Left lung (tissue), 10 donors: ENCODE measurements around the gene GDPD5. TPM values are rescaled to one million over a fixed set of nuclear protein-coding genes. Genes with fewer than 3 reads are reported as not detected.

Source experiments
- ATAC-seq: fragments of 200-7000 bp; cut with Tn5 transposase; one replicate; pipeline ENCODE4 v1.9.1; 2020; ENCODE audit warnings: moderate library complexity
- DNase-seq, 4 donors: peaks; one replicate each; pipeline ENCODE4 v3.0.0-alpha.2; 2013 to 2020
- H3K27ac ChIP-seq, 2 donors: fragments of 200-600 bp; sonication (generic) in 1 of 2; one replicate each; pipeline versions ENCODE4 v1.5.0 to v1.8.0; 2020 to 2021
- H3K27me3 ChIP-seq, 2 donors: fragments of 200-600 bp; sonication (generic) in 1 of 2; one replicate each; pipeline versions ENCODE4 v1.5.0 to v1.8.0; 2020 to 2021
- H3K36me3 ChIP-seq, 2 donors: fragments of 200-600 bp; sonication (generic) in 1 of 2; one replicate each; pipeline versions ENCODE4 v1.5.0 to v1.8.0; 2020 to 2021
- H3K4me1 ChIP-seq, 2 donors: fragments of 200-600 bp; one replicate each; pipeline ENCODE4 v1.8.0; 2021
- H3K4me3 ChIP-seq, 2 donors: fragments of 200-600 bp; sonication (generic) in 1 of 2; one replicate each; pipeline versions ENCODE4 v1.5.0 to v1.8.0; 2020 to 2021; ENCODE audit warnings: mild to moderate bottlenecking in 1 of 2
- H3K9me3 ChIP-seq, 2 donors: fragments of 200-600 bp; sonication (generic) in 1 of 2; one replicate each; pipeline versions ENCODE4 v1.5.0 to v1.8.0; 2020 to 2021
- CTCF ChIP-seq, 2 donors: fragments of 200-600 bp; sonication (generic) in 1 of 2; IDR thresholded peaks; one replicate each; pipeline versions ENCODE4 v1.5.0 to v1.8.0; 2021; ENCODE audit warnings: antibody characterized with exemption in 2 of 2
- intact Hi-C, 2 donors: fragments of 100-400 bp; cut with DNase I; formaldehyde crosslinking; loops; one replicate each; pipeline versions ENCODE4 v1.11.2 to v1.14.2; 2022
- polyA plus RNA-seq, 6 donors: library from polyadenylated mRNA; unstranded; fragments of 120-200 nt; gene quantifications; one replicate each; pipeline ENCODE4 v1.2.1, GENCODE V29; 2013; ENCODE audit not compliant: insufficient read length in 6 of 6
- total RNA-seq, 2 donors: library from RNA; stranded (reverse); fragmentation: NEBNext Ultra II Directional; extraction: Animal tissue kit (Norgen Biotek cat#: 25700); gene quantifications; one replicate each; pipeline ENCODE4 v1.2.1, GENCODE V29; 2021
- donor health status: DM: no; HTN: yes; CAD: no.
- donor health status: DM: no; HTN: no; CAD: no.

The GDPD5 gene
- total and polyA plus RNA-seq, 8 donors = 10.5 to 34.8 (median 27.6) TPM

- H3K9me3 ChIP-seq = no peaks in the 10 kb centered on the region
- intact Hi-C loops = no loop called here
- H3K4me3 ChIP-seq = no peak overlapping the region
- DNase-seq = no peak
- no peak for ATAC-seq
- H3K27ac ChIP-seq = no peak overlapping the region
- no peak for TF ChIP-seq CTCF (IDR thresholded peaks at IDR 0.05)
- no peaks in the 10 kb centered on the region for H3K27me3 ChIP-seq
- peaks cover 7 to 8% of the 10 kb centered on the region in 2 donors for H3K4me1 ChIP-seq
- H3K36me3 ChIP-seq = no peaks in the 10 kb centered on the region
Measured at GRCh38 chr11:75497788-75498409, 27.8 kb downstream of the GDPD5 start.

- intact Hi-C loops = no loop called here
- H3K27ac ChIP-seq = no peak overlapping the region
- no peaks in the 10 kb centered on the region for H3K36me3 ChIP-seq
- H3K4me1 ChIP-seq = peaks cover 8 to 16% of the 10 kb centered on the region in 2 donors
- no peaks in the 10 kb centered on the region for H3K9me3 ChIP-seq
- DNase-seq (no peak), ATAC-seq (no peak)
- no peak overlapping the region for H3K4me3 ChIP-seq
- TF ChIP-seq CTCF (IDR thresholded peaks at IDR 0.05) = no peak
- no peaks in the 10 kb centered on the region for H3K27me3 ChIP-seq
Measured at GRCh38 chr11:75496305-75496752, 29.4 kb downstream of the GDPD5 start.

GRCh38 chr11:75495749-75496304 lies 29.9 kb downstream of the GDPD5 start:
- intact Hi-C loops = no loop called here
- H3K27me3 ChIP-seq = no peaks in the 10 kb centered on the region
- no peaks in the 10 kb centered on the region for H3K9me3 ChIP-seq
- no peak for TF ChIP-seq CTCF (IDR thresholded peaks at IDR 0.05)
- ATAC-seq (no peak), DNase-seq (no peak)
- no peaks in the 10 kb centered on the region for H3K36me3 ChIP-seq
- no peak overlapping the region for H3K4me3 ChIP-seq
- no peak overlapping the region for H3K27ac ChIP-seq
- H3K4me1 ChIP-seq = peaks cover 8 to 16% of the 10 kb centered on the region in 2 donors

- ATAC-seq (no peak), DNase-seq (no peak)
- H3K4me3 ChIP-seq = no peak overlapping the region
- no peaks in the 10 kb centered on the region for H3K27me3 ChIP-seq
- H3K27ac ChIP-seq = no peak overlapping the region
- TF ChIP-seq CTCF (IDR thresholded peaks at IDR 0.05) = no peak
- no peaks in the 10 kb centered on the region for H3K36me3 ChIP-seq
- H3K4me1 ChIP-seq = peaks cover 2 to 8% of the 10 kb centered on the region in 2 donors
- intact Hi-C loops = no loop called here
- H3K9me3 ChIP-seq = no peaks in the 10 kb centered on the region
Measured at GRCh38 chr11:75493626-75494025, 32.1 kb downstream of the GDPD5 start.

DNA sequence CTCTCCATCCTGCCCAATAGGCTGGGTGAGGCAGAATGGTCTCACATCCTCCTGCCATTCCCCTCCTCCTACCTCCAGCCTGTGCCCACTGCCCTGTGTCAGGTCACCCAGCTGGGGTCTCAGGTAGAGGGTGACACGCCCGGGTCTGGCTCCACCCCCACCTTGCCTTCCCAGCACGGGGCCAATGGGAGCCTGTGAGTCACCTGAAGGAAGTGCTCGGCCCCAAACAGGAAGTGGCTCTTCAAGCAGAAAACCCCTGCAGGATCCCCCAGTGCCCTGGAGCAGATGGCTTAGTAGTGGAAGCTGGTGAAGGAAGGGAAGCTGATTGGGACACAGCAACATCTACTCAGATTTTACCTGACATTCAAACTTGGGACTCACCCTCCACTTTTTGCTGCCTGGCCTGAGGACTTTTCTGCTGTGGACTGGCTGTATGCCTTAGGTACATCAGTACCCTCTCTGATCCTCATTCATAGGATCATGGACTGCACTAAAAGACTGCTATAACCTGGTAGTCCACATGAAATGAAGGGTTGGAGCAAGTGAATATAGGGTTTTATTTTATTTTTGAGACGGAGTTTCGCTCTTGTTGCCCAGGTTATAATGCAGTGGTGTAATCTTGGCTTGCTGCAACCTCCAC lies 33.4 kb downstream of the GDPD5 start:
- intact Hi-C loops = no loop called here
- Histone ChIP-seq H3K4me1 (peaks cover 2 to 8% of the 10 kb centered on the region in 2 donors), H3K36me3 (no peaks in the 10 kb centered on the region), H3K27ac (no peak overlapping the region), H3K4me3 (no peak overlapping the region), H3K9me3 (no peaks in the 10 kb centered on the region), H3K27me3 (no peaks in the 10 kb centered on the region)
- no peak for DNase-seq
- no peak for TF ChIP-seq CTCF (IDR thresholded peaks at IDR 0.05)
- no peak for ATAC-seq
